Left renal pelvis (tissue), 4 donors: Measurements from ENCODE around the gene ERC2. TPM values are rescaled to one million over a fixed set of nuclear protein-coding genes. Genes with fewer than 3 reads are reported as not detected.

ENCODE experiments used
- DNase-seq, 4 donors: peaks; one replicate each; pipeline ENCODE4 v3.0.0-alpha.2; 2013; ENCODE audit warnings: low read depth in 4 of 4, low spot score in 3 of 4
- polyA plus RNA-seq, 4 donors: library from polyadenylated mRNA; unstranded; fragments of 120-200 nt; gene quantifications; one replicate each; pipeline ENCODE4 v1.2.1, GENCODE V29; 2013; ENCODE audit not compliant: insufficient read length in 4 of 4

Gene ERC2
- polyA plus RNA-seq, 4 donors, result 1.2 to 5.3 (median 2.9) TPM

GRCh38 chr3:56197259-56197965 lies 270.9 kb downstream of the ERC2 start:
- DNase-seq, result no peak

- DNase-seq, result no peak
These were observed 271.6 kb downstream of the ERC2 start for GRCh38 chr3:56196700-56197099.

- DNase-seq, result no peak
These were observed 274.7 kb downstream of the ERC2 start for GRCh38 chr3:56193519-56193918.

GRCh38 chr3:56192001-56192400 lies 276.3 kb downstream of the ERC2 start:
- DNase-seq, result no peak

GRCh38 chr3:56190771-56191305 lies 277.4 kb downstream of the ERC2 start:
- no peak for DNase-seq

- DNase-seq, result no peak
These were observed 278.1 kb downstream of the ERC2 start for GRCh38 chr3:56190130-56190529.

GRCh38 chr3:56189536-56189935 lies 278.7 kb downstream of the ERC2 start:
- DNase-seq, result no peak

GRCh38 chr3:56188201-56188600 lies 280.1 kb downstream of the ERC2 start:
- no peak for DNase-seq

GRCh38 chr3:56187051-56187450 lies 281.2 kb downstream of the ERC2 start:
- DNase-seq, result no peak

- no peak for DNase-seq
These were observed 282.4 kb downstream of the ERC2 start for GRCh38 chr3:56185827-56186226.

GRCh38 chr3:56183529-56183928 lies 284.7 kb downstream of the ERC2 start:
- DNase-seq, result no peak

GRCh38 chr3:56180433-56180832 lies 287.8 kb downstream of the ERC2 start:
- no peak for DNase-seq

- DNase-seq, result no peak
These were observed 294.7 kb downstream of the ERC2 start for GRCh38 chr3:56173601-56174000.

- no peak for DNase-seq
These were observed 303.8 kb downstream of the ERC2 start for GRCh38 chr3:56164436-56164835.

- DNase-seq, result no peak
These were observed 310.4 kb downstream of the ERC2 start for GRCh38 chr3:56157693-56158362.

GRCh38 chr3:56154297-56154696 lies 314.0 kb downstream of the ERC2 start:
- DNase-seq, result no peak

- no peak for DNase-seq
These were observed 320.9 kb downstream of the ERC2 start for GRCh38 chr3:56147354-56147753.

- no peak for DNase-seq
These were observed 322.9 kb downstream of the ERC2 start for GRCh38 chr3:56145410-56145809.

GRCh38 chr3:56144805-56145204 lies 323.5 kb downstream of the ERC2 start:
- DNase-seq, result no peak

- no peak for DNase-seq
These were observed 330.9 kb downstream of the ERC2 start for GRCh38 chr3:56137415-56137814.

- DNase-seq, result no peak
These were observed 331.8 kb downstream of the ERC2 start for GRCh38 chr3:56136514-56136913.

- DNase-seq, result no peak
These were observed 332.3 kb downstream of the ERC2 start for GRCh38 chr3:56135941-56136340.
